Right kidney (tissue), 1 donor: ENCODE results near the gene YPEL4.
A peak's percentile ranks its signal among the peaks of the same experiment; 100 is the strongest.

ENCODE experiments used
- DNase-seq: peaks from one replicate; pipeline ENCODE4 v3.0.0-alpha.2; 2016

Gene YPEL4

GRCh38 chr11:57633394-57634070 is 16.2 kb downstream of the YPEL4 start:
- DNase-seq: no peak

GRCh38 chr11:57632116-57632515 is 17.6 kb downstream of the YPEL4 start:
- DNase-seq: no peak

- no peak for DNase-seq
Measured at GRCh38 chr11:57630171-57630570, 19.5 kb downstream of the YPEL4 start.

GRCh38 chr11:57626895-57627294 is 22.8 kb downstream of the YPEL4 start:
- no peak for DNase-seq

GRCh38 chr11:57624864-57625263 is 24.8 kb downstream of the YPEL4 start:
- no peak for DNase-seq

- no peak for DNase-seq
Measured at GRCh38 chr11:57622263-57622662, 27.4 kb downstream of the YPEL4 start.

GRCh38 chr11:57620467-57620866 is 29.2 kb downstream of the YPEL4 start:
- DNase-seq: no peak

GRCh38 chr11:57619331-57619730 is 30.4 kb downstream of the YPEL4 start:
- DNase-seq: no peak

GRCh38 chr11:57618438-57618837 is 31.3 kb downstream of the YPEL4 start:
- DNase-seq: no peak

- no peak for DNase-seq
Measured at GRCh38 chr11:57616595-57616994, 33.1 kb downstream of the YPEL4 start.

- no peak for DNase-seq
Measured at GRCh38 chr11:57615308-57615707, 34.4 kb downstream of the YPEL4 start.

GRCh38 chr11:57614234-57614772 is 35.4 kb downstream of the YPEL4 start:
- DNase-seq: no peak

- no peak for DNase-seq
Measured at GRCh38 chr11:57610170-57610569, 39.5 kb downstream of the YPEL4 start.

GRCh38 chr11:57605028-57605420 is 44.7 kb downstream of the YPEL4 start:
- no peak for DNase-seq

- DNase-seq: no peak
Measured at GRCh38 chr11:57604296-57605027, 45.2 kb downstream of the YPEL4 start.

GRCh38 chr11:57601297-57601696 is 48.4 kb downstream of the YPEL4 start:
- DNase-seq: no peak

GRCh38 chr11:57599381-57599780 is 50.3 kb downstream of the YPEL4 start:
- no peak for DNase-seq

GRCh38 chr11:57598831-57599155 is 50.9 kb downstream of the YPEL4 start:
- no peak for DNase-seq

GRCh38 chr11:57597916-57598830 is 51.5 kb downstream of the YPEL4 start:
- peak; percentile 64 for DNase-seq

- DNase-seq: peak; percentile 69
Measured at GRCh38 chr11:57597461-57597915, 52.2 kb downstream of the YPEL4 start, which contains the start of gene SERPING1. SERPING1 (plus strand) TSS chr11:57597685; CDS start chr11:57598271, 586 bp downstream.

- no peak for DNase-seq
Measured at GRCh38 chr11:57596266-57596885, 53.3 kb downstream of the YPEL4 start.
